CD4-positive, alpha-beta T cell treated with Interleukin-17A for 4 hours (primary cell): ENCODE results near the gene NCOA4.
"Not testable (repeated sequence)": the region's sequence is repeated elsewhere in the genome, so short reads cannot be mapped to it uniquely, and the experiment has no call there.

Experiments
- DNase-seq: peaks from one replicate; pipeline ENCODE4 v3.0.0-alpha.2; 2020; ENCODE audit warnings: mixed read lengths

NCOA4 gene

DNA sequence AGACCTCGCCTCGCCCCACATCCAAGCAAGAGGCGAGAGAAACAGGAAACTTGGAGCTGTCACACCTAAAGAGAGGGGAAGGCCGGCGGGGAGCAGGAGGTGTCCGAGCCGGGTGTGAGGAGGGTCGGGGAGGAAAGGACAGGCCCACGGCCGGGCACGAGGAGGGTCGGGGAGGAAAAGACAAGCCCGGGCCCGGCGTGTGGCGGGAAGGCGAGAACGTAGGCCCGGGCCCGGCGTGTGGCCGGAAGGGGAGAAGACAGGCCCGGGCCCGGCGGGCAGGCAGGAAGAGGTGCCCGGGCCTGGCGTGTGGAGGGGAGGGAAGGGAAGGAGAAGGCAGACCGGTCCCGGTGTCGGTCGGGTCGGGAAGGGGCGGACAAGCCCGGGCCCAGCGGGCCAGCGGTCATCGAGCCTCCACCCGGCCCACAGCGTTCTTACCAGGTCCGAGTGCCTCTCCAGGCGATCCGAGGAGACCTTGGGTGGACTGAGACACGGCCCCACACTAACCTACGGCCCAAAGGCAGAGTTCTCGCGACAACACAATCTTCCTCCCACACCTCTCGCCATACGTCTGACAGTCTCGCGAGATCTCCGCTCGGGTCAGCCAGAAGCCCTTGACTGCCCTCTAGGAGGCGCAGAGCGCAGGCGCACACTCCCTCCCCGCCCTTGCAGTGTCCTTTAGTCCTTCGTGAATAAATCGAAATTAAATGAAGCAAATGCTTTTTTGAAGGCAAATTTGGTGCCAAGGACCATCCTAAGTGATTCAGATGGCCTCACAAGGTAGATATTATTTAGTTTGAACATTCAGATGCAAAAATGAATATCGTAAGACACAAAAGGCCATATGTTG, at the start of gene NCOA4:
NCOA4 (minus strand) TSS at position 533 of the 847 bp plus-strand sequence. CDS start 13,943 bp downstream, outside the sequence.
- peak; percentile 97 for DNase-seq

- no peak for DNase-seq
Observed at GRCh38 chr10:46079831-46080585, 49.6 kb upstream of the NCOA4 start.

DNA sequence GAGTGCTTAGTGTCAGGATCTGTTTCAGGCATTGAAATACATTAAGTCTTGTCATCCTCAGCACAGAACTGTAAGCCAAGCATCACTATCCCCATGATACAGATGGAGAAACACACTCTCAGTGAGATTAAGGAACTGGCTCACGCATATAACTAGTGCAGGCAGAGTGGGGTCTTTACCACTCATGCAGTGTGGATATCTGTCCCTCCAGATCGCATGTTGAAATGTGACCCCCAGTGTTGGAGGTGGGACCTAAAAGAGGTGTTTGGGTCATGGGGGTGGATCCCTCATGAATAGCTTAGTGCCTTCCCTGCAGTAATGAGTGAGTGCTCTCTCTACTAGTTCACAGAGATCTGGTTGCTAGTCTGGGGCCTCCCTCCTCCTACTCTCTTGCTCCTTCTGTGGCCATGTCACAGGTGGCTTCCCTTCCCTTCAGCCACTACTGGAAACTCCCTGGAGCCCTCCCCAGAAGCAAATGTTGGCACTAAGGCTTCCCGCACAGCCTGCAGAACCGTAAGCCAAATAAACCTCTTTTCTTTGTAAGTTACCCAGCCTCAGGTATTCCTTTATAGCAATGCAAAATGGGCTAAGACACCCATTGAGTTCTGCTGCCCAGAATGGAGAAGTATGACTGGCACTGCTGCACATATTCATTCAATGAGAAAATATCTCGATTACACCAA, 47.4 kb upstream of the NCOA4 start:
- no peak for DNase-seq

- DNase-seq: peak; percentile 6
Observed at GRCh38 chr10:46077141-46077554, 46.7 kb upstream of the NCOA4 start.

- no peak for DNase-seq
Observed at GRCh38 chr10:46075869-46076268, 45.4 kb upstream of the NCOA4 start.

GRCh38 chr10:46074196-46074946, 43.9 kb upstream of the NCOA4 start:
- DNase-seq: no peak

GRCh38 chr10:46073564-46073963, 43.1 kb upstream of the NCOA4 start:
- no peak for DNase-seq

GRCh38 chr10:46070749-46071148, 40.3 kb upstream of the NCOA4 start:
- DNase-seq: no peak

DNA sequence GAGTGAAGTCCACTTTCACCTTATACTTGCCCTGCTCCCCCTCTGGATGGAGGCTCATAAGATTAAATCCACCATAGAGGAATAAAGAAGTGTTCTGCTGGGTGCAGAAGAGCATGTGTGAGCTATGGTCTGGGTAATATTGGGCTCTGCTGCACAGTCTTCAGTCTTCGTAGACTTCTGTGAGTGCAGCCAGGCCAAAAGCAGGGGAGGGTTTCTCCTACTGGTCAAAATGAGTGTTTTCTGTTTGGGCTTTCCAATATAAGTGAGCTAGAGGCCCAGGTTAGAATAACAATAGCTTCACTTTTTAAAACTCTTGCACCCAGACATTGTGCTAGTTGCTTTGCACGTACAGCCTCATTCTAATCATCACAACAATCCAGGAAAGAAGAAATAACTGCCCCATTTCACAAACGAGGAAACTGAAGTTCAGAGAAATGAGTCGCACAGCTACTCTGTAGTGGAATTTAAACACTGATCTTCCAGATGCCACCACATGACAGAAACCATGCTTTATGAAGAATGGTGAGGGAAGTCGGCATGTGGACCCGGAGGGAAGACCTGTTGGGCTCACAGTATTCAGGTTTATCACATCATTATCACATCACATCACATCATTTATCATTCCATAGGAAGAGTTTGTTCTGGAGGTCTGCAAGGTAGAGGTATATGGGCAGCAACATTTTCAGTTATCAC, 39.5 kb upstream of the NCOA4 start:
- no peak for DNase-seq

GRCh38 chr10:46068905-46069304, 38.5 kb upstream of the NCOA4 start:
- no peak for DNase-seq

- DNase-seq: no peak
Observed at GRCh38 chr10:46068117-46068516, 37.7 kb upstream of the NCOA4 start.

- DNase-seq: no peak
Observed at GRCh38 chr10:46064269-46064817, 33.9 kb upstream of the NCOA4 start.

GRCh38 chr10:46062723-46063428, 32.5 kb upstream of the NCOA4 start:
- no peak for DNase-seq

DNA sequence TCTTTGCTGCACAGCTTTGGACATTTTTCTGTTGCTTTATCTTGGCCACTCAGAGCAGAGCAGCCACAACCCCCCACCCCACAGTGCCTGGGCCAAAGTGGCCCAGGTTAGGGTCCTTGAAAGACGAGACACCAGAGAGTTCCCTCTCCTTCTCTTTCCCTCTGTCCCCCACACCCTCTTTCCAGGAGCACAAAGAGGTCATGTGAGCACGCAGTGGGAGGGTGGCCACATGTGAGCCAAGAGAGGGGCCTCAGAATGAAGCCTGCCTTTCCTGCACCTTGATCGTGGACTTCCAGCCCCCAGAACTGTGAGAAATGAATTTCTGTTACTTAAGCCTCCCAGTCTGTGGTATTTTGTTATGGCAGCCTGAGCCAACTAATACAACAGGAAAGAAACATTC, 30.3 kb upstream of the NCOA4 start:
- DNase-seq: no peak

DNA sequence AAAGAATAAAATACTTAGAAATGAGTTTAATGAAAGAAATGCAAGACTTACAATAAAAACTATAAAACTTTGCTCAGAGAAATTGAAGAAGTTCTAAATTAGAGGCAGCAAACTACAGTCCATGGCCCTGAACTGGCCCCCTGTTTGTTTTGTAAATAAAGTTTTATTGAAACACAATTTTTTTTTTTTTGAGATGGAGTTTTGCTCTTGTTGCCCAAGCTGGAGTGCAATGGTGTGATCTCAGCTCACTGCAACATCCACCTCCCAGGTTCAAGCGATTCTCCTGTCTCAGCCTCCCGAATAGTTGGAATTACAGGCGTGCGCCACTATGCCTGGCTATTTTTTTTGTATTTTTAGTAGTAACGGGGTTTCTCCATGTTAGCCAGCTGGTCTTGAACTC, 27.5 kb upstream of the NCOA4 start:
- DNase-seq: not testable (repeated sequence)

- no peak for DNase-seq
Observed at GRCh38 chr10:46057038-46057437, 26.6 kb upstream of the NCOA4 start.

GRCh38 chr10:46055771-46056170, 25.3 kb upstream of the NCOA4 start:
- no peak for DNase-seq

GRCh38 chr10:46053534-46054434, 23.4 kb upstream of the NCOA4 start:
- no peak for DNase-seq

DNA sequence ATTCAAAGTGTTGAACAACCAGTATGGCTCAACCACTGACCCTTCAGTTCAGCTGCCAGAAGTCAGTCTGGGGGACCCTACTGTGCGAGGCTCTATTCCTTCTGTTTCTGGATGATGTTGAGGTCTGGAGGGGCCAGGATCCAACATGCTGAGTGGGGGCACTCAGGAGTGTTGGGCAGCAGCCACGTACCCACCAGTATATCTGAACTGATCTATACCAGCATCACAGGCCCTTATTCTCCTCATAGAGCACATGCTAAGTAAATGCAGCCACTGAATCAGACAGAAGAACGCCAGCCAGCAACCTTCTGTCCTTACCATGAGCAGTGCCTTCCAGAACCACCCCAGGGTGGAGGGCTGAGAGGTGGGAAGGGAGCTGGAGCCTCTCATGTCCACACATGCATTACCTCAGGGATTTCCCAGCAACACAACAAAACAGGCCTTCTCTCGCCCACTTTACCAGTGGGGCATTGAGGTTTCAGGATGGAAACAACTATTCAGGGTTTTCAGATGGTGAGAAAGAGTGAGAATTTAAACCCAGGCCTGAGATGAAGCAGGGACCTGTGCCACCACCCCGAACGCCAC, 22.5 kb upstream of the NCOA4 start:
- no peak for DNase-seq
